ENCODE measurements around the gene BANK1. TPM values are rescaled to one million over a fixed set of nuclear protein-coding genes. Genes with fewer than 3 reads are reported as not detected.

The BANK1 gene
- total RNA-seq, 4 donors from 2014 or later, result 0.34 to 2.1 (median 0.89) TPM

GRCh38 chr4:102064747-102065442 is 274.4 kb downstream of the BANK1 start:
- H3K27me3 ChIP-seq, result no peaks in the 10 kb centered on the region
- no peak overlapping the region for H3K27ac ChIP-seq
- DNase-seq (ENCODE audit: low spot score in 2 of 2), result no peak
- H3K9me3 ChIP-seq, result no peaks in the 10 kb centered on the region
- H3K4me1 ChIP-seq, result no peaks in the 10 kb centered on the region
- H3K36me3 ChIP-seq, result no peaks in the 10 kb centered on the region
- TF ChIP-seq POLR2A (IDR thresholded peaks at IDR 0.05), result no peak
- TF ChIP-seq CTCF (IDR thresholded peaks at IDR 0.05), result no peak
- no peak for TF ChIP-seq POLR2AphosphoS5 (IDR thresholded peaks at IDR 0.05)
- TF ChIP-seq EP300 (IDR thresholded peaks at IDR 0.05), result no peak
- no peak overlapping the region for H3K4me3 ChIP-seq

GRCh38 chr4:102076622-102077021 is 286.1 kb downstream of the BANK1 start:
- Histone ChIP-seq H3K4me1 (no peaks in the 10 kb centered on the region), H3K27ac (no peak overlapping the region), H3K27me3 (no peaks in the 10 kb centered on the region), H3K4me3 (no peak overlapping the region), H3K36me3 (no peaks in the 10 kb centered on the region), H3K9me3 (no peaks in the 10 kb centered on the region)
- 63% methylated on average over 1 of the region's 1 CpG for WGBS
- TF ChIP-seq EP300 (IDR thresholded peaks at IDR 0.05), result no peak
- TF ChIP-seq POLR2A (IDR thresholded peaks at IDR 0.05), result no peak
- no peak for TF ChIP-seq CTCF (IDR thresholded peaks at IDR 0.05)
- TF ChIP-seq POLR2AphosphoS5 (IDR thresholded peaks at IDR 0.05), result no peak
- DNase-seq (ENCODE audit: low spot score in 2 of 2), result no peak

DNA sequence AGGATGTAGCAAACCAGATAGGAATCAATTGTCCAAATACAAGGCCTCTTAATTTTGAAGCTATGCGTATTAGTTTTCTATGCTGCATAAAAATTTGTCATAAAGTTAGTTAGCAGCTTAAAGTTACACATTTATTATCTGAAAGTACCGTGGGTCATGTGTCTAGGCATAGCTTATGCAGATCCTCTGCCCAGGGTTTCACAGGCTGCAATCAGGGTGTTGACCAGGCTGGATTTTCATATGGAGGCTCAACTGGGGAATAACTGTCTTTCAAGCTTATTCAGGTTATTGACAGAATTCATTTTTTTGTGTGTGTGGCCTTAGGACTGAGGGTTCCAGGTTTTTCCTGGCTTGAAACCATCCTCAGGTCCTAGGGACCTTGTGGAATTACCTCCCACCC is 289.7 kb downstream of the BANK1 start:
- Histone ChIP-seq H3K36me3 (no peaks in the 10 kb centered on the region), H3K4me3 (no peak overlapping the region), H3K9me3 (no peaks in the 10 kb centered on the region), H3K27me3 (no peaks in the 10 kb centered on the region), H3K27ac (no peak overlapping the region), H3K4me1 (no peaks in the 10 kb centered on the region)
- DNase-seq (ENCODE audit: low spot score in 2 of 2), result no peak
- 92% methylated on average over 2 of the region's 2 CpGs for WGBS
- TF ChIP-seq CTCF (IDR thresholded peaks at IDR 0.05) (no peak), EP300 (IDR thresholded peaks at IDR 0.05) (no peak)

- H3K9me3 ChIP-seq, result no peaks in the 10 kb centered on the region
- TF ChIP-seq POLR2A (IDR thresholded peaks at IDR 0.05), result no peak
- TF ChIP-seq CTCF (IDR thresholded peaks at IDR 0.05), result no peak
- TF ChIP-seq POLR2AphosphoS5 (IDR thresholded peaks at IDR 0.05), result no peak
- no peak for TF ChIP-seq EP300 (IDR thresholded peaks at IDR 0.05)
- 77% methylated on average over 5 of the region's 5 CpGs for WGBS
- H3K27me3 ChIP-seq, result no peaks in the 10 kb centered on the region
- H3K36me3 ChIP-seq, result no peaks in the 10 kb centered on the region
- no peak overlapping the region for H3K4me3 ChIP-seq
- no peak overlapping the region for H3K27ac ChIP-seq
- no peaks in the 10 kb centered on the region for H3K4me1 ChIP-seq
- no peak for DNase-seq (ENCODE audit: low spot score in 2 of 2)
Observed at GRCh38 chr4:102089850-102090621, 299.5 kb downstream of the BANK1 start.

GRCh38 chr4:102091656-102092055 is 301.1 kb downstream of the BANK1 start:
- TF ChIP-seq EP300 (IDR thresholded peaks at IDR 0.05) (no peak), POLR2AphosphoS5 (IDR thresholded peaks at IDR 0.05) (no peak), CTCF (IDR thresholded peaks at IDR 0.05) (no peak), POLR2A (IDR thresholded peaks at IDR 0.05) (no peak)
- H3K4me3 ChIP-seq, result no peak overlapping the region
- 96% methylated on average over 3 of the region's 3 CpGs for WGBS

More at GRCh38 chr4:102091656-102092055, 301.1 kb downstream of the BANK1 start:
- Histone ChIP-seq H3K4me1 (no peaks in the 10 kb centered on the region), H3K27me3 (no peaks in the 10 kb centered on the region), H3K36me3 (no peaks in the 10 kb centered on the region), H3K27ac (no peak overlapping the region), H3K9me3 (no peaks in the 10 kb centered on the region)
- DNase-seq (ENCODE audit: low spot score in 2 of 2), result no peak
